Activated CD4-positive, alpha-beta T cell treated with anti-CD3 and anti-CD28 coated beads for 4 hours (primary cell): ENCODE measurements around the gene TPO.
"Not testable (repeated sequence)": the region's sequence is repeated elsewhere in the genome, so short reads cannot be mapped to it uniquely, and the experiment has no call there.

Source experiments
- DNase-seq, 2 donors: peaks; one replicate each; pipeline ENCODE4 v3.0.0-alpha.2; 2020

The TPO gene

DNA sequence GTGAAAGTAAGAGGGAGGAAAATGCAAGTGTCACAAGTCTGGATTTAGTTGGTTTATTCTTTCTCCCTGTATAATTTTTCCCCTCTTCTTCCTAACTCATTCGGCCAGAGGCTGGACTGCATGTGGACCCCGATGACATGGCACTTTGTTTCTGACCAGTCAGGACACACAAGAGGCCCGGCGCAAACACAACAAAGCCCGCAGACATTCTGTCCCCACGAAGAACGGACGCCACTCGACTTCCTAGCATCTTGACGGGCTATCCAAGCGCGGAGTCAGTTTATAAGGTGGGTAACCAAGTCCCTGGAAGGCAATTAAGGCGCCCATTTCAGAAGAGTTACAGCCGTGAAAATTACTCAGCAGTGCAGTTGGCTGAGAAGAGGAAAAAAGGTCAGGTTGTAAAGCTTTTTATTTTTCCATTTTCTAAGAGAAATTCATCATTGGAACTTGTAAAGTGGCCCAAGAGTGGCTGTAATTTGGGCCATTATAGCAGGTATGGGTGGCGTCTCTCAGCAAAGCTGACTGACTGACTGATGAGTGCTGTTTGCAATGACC, at the start of gene TPO:
TPO (plus strand) TSS at position 308 of the 555 bp plus-strand sequence. CDS start 946 bp downstream, outside the sequence.
- no peak for DNase-seq

DNA sequence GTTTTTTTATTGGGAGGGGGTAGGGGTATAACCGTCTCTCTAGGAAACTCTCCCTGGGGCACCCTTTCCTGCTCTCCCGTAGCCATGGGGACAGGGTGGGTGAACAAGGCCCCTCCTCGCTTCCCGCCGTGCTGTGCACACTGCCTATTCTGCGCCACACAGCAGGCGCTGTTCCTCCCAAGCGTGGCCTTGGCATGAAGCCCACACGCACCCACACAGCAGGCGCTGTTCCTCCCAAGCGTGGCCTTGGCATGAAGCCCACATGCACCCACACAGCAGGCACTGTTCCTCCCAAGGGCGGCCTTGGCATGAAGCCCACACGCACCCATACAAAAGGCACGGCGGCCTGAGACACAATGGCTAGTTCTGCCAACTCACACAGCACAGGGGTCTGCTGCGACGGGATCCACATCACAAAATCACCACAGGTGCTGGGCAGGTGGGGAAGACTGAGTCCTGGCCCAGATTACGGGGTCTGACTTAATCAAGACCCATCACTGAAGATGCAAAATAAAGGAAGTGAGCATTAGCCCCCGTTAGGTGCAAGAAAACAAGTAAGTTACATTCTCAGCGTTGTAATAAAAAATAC, 46.6 kb upstream of the TPO start:
- peak in 1 of 2 donors; percentile 10 for DNase-seq

DNA sequence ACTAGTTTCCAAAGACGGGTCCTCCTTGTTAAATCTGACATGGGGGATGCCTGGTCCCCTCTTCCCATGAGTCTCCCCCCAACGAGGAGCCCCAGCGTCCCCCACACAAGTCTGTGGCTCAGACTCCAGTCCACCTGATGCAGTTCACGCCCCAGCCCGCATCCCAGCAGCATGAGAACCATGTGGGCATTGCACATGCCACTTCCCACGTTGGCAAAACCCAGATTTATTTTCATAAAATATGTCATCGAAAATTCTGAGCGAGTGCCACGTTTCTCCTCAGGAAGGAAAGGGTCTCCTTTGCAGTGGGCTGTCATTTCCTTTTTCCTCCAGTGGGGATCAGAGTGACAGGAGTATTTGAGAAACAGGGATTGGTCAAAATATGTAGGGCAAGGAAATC, 45.7 kb upstream of the TPO start:
- DNase-seq: no peak

DNA sequence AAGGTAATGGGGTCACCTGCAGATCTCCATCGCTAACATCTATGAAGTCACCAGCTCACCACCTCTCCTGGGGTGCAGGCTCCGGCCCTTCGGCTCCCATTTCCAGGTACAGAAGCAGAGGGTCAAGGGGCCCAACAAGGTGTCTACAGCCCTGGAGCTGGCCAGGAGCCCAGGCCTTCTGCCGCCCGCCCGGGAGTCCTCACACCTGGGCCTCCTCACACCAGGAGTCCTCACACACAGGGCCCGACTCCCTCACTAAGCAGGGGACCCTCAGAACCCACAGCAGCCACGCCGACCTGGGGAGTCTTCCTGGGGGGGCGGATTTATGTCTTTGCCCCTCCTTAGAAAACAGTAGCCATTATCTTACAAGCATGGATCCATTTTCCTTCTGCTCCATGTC, 43.4 kb upstream of the TPO start:
- no peak for DNase-seq

DNA sequence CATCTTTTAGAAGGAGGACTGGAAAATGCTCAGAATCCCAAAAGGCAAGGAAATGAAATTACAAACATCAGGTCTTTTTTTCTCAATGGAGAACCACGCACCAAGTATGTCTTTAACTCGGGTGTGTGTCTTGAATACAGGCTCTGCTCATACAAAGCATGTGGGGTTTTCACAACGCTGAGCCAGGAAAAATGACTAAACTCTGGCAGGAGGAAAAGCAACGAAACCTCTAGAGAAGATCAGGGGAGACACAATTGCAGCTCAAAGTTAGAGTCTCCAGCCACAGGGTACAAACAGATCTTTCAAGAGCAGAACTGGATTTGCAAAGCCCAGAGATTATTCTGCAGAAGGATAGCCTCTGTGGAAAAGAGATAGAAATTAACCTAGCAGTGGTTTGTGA, 42.8 kb upstream of the TPO start:
- no peak for DNase-seq

DNA sequence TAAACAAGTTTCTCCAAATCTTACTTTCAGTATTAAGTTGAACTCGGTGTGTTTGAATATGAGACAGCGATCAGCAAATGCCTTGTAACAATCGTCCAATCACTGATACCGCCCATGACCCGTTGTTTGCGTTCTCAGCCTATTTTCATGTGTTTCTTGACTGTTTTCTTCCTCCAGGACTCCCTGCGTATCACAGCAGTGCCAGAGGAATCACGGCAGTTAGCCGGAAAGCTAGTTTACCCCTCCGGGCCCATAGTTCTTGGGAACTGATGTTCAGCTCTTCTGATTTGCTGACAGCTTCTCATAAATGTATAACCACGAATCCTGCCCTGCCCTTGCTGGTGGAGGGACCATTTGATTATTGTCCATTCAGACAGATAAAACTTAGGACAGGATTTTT, 42.2 kb upstream of the TPO start:
- DNase-seq: no peak

DNA sequence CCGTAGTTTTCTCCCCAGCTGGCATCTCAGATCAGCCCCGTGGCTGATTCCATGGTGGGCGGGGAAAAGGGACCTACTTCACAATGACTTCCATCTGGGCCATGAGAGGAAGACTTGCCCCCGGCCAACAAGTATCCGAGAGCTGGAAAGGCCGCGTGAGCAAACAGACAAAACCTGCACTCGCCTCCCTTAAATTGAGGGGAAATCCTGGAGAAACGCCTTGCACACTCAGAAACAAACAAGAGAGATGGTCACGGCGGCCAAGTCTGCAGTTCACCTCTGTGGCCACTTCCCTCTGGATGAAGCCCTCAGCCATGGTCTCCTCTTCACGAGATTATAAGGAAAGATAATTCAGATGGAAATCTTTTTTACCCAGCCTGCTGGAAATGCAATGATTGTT, 39.4 kb upstream of the TPO start:
- no peak for DNase-seq

DNA sequence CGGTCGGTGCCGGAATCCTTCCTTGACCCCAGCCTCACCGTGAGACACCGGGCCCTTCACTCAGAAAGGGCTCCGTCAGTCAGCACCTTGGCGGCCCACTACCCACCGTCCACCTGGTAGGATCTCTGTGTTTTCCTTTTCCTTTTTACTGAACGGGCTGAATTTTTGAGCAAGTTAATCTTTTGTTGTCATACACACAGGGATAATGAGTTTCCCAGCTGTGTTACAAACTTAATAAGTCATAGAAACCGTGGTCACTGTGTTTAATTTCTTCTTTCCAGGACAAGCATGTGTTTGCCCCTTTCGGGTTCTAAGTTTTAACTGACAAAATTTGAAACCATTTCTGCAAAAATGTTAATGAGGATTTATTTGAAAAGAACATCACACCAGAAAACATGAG, 39.0 kb upstream of the TPO start:
- DNase-seq: no peak

DNA sequence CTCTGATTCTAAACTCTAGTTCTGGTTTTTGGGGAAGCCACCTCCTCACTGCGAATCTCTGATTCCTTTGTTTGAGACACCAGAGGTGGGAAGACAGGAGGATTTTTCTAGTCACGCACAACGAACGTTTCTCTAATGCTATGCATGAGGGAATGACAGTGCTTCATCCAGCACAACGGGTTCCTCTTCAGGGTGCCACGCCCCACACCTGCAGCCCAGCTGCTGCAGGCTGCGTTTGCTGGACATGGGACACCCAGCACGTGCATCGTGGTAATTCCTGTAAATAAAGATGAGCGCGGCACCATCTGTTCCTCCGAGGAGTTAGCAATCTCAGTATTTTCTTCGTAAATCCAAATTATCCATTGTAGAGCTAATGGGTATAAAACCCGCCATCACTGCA, 37.5 kb upstream of the TPO start:
- no peak for DNase-seq

DNA sequence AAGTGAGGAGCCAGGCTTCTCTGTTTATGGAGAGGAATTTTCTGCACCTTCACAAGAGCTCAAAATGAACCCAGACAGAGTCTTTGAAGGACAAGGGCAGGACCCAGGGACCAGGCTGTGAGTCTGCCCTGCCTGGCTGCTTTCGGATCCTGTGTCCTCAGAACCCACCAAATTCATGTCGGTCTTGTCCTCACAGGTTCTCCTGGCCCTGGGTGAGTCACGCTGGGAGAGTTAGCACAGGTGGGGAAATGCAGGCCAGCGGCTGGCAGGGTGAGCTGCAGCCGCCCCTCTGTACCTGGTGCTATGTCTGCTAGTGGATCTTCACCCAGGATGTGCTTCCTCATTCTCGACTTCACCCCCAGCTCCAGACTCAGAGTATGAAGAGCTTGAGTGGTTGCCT, 35.8 kb upstream of the TPO start:
- no peak for DNase-seq

DNA sequence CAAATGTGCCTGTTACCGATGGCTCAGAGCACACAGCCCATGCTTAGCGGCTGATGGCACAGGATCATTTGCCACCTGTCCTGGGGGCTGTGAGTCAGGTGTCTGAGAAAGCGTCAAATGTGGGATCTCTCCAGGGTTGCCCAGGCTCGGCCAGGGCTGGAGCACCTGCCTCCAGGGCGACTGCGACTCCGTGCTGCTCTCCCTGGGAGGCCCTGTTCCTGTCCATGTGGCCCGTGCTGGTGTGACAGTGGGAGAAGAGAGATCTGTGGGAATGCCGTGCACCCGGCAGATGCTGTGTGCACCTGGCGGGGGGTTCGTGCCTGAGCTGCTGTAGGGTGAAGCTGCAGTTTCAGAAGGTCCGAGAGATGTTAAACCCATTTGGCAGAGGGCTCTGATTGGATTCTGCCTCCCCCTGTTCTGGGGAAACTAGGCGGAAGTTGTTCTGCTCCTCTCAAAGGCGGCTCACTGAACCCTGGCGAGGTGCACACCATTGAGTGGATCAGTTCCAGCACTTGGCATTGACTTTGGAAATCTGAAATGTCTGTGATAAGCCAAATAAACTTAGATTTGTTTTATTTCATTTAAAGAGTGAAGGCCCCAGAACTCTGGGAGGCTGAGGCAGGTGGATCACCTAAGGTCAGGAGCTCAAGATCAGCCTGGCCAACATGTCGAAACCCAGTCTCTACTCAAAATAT, 34.7 kb upstream of the TPO start:
- DNase-seq: no peak

DNA sequence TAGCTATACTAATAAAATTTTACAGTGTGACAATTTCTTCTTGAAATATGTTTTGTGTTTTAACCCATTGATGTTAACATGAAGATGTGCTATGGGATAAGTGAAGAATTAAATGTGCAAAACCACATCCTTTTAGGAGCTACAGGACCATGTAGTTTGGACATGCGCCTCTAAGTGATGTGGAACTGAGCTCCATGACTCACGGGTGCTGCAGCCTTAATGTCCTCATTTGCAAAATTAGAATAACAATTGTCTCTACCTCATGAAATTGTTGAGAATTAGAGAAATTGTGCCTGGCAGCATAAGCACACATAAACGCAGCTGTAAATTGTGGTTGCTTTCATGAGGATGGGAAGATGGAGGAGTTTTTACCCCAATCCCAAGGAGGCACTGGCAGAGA, 31.6 kb upstream of the TPO start:
- DNase-seq: no peak

DNA sequence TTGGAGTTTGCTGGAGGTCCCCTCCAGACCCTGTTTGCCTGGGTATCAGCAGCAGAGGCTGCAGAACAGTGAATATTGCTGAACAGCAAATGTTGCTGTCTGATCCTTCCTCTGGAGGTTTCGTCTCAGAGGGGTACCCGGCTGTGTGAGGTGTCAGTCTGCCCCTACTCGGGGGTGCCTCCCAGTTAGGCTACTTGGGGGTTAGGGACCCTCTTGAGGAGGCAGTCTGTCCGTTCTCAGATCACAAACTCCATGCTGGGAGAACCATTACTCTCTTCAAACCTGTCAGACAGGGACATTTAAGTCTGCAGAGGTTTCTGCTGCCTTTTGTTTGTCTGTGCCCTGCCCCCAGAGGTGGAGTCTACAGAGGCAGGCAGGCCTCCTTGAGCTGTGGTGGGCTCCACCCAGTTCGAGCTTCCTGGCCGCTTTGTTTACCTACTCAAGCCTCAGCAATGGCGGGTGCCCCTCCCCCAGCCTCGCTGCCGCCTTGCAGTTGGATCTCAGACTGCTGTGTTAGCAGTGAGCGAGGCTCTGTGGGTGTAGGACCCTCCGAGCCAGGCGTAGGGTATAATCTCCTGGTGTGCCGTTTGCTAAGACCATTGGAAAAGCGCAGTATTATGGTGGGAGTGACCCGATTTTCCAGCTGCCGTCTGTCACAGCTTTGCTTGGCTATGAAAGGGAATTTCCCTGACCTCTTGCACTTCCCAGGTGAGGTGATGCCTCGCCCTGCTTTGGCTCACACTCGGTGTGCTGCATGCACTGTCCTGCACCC, 25.1 kb upstream of the TPO start:
- not testable (repeated sequence) for DNase-seq

DNA sequence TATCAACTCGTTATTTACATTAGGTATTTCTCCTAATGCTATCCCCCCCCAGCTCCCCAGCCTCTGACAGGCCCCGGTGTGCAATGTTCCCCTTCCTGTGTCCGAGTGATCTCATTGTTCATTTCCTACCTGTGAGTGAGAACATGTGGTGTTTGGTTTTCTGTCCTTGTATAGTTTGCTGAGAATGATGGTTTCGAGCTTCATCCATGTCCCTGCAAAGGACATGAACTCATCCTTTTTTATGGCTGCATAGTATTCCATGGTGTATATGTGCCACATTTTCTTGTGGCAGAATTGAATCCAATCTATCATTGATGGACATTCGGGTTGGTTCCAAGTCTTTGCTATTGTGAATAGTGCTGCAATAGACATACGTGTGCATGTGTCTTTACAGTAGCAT, 23.1 kb upstream of the TPO start:
- DNase-seq: not testable (repeated sequence)

DNA sequence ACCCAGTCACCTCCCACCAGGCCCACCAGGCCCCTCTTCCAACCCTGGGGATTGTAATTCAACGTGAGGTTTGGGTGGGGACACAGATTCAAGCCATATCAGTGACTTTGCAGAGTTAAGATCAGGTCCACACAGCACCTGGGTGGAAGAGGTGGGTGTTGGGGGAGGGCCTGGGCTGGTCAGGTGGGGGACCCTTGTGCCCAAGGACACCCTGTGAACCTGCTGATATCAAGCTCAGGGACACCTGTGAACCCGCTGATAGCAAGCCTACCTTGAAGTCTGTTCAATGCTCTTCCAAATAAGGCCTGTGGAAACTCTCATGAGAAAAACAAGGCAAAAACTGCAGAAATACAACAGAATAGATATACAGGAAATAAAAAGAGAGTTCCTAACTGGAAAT, 19.9 kb upstream of the TPO start:
- no peak for DNase-seq

DNA sequence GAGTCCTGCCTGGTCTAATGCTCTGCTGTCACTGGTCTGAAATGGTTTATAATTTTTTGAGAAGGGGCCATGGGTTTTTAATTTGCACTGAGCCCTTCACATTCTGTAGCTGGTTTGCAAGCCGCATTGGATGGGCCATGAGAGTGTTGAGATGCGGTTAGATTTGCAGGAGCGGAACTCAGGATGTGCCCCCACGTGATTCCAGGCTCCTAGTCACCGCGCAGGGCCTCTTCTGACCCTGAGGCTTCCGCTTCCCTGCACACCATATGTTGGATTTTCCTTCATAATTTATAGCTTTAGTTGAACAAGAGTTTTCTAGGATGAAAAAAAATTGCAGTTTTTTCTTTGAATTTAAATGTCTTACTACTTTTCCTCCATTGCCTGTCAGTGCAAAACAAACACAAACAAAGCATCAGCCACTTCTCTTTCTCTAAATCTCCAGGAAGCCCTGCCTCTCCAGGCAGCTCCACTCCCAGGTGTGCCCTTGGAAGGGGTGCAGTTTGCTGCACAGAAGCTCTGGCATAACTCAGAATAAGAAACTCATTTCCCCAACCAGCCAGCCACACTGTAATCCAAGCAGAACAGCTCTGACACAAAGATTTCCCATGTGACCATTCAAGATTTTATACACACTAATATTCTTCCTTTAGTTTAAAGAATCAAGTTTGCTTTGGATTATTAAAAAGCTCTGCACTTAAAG, 18.4 kb upstream of the TPO start:
- no peak for DNase-seq

DNA sequence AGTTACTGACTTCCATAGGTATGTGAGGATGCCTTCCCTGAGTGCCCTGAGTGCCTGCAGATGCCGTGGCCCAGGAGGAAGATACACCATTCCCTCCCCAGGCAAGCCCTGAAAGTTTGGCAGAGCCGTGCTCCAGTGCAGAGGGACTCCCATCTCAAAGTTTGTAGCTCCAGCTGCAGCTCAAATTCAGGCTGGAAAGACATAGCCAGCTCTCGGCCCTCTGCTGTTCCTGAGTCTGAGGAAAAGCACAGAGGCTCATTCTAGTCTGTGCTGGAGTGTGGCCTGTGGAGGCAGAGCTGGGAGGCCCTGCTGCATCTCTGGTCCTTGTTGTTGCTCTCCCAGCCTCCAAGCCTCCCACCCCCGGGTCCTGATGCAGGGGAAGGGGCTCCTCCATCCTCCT, 15.9 kb upstream of the TPO start:
- no peak for DNase-seq

DNA sequence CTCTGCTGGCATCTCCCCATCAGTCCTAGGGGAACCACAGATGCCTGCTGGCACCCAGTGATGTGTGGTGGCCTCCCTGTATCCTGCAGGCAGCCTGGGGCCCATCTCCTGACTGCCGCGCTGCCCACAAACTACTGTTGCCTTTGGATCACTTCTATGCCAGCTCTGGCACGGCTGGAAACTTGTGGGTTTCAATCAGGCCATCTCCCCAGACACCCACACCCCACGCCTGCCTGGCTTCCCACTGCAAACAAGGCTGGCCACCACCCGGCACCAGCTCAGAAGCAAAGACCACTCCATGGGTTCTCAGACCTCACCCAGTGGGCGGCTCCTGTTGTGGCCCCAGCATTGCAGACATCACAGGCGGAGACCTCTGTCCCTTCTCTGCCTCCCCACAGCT, 15.1 kb upstream of the TPO start:
- DNase-seq: no peak

DNA sequence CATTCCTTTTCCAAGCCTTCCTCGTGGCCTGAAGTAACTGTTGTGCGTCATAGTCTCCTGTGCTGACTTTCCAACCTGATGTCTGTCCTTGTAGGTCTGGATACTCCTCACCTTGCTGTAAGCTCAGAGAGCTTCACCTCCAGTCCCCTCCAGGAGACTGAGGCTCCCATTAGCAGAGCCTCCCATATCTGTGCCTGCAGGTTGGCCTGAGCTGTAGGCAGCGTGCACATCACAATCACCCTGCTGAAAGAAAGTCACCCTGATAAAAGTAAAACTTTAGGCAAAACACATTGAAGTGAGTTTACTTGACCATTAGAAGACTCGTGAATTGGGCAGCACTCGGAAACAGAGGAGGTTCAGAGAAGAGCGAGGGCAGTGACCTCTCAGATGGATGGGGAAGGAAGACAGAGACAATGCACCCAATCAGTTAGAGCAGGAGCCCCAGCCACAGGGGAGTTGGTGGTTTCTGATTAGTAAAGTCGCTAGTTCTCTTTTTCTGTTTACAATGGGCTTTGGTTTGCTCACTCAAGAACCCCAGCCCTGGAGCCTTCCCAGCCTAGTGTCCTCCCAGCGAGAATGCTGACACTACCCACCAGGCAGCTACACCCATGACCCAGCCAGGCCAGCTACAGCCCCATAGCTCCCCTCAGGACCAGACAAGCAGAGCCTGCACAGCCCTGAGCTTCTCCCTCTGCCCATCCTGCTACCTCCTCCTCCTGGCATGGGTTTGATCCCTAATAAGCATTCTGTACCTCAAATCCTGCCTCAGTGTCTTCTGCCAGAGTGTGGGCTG, 12.1 kb upstream of the TPO start:
- no peak for DNase-seq

DNA sequence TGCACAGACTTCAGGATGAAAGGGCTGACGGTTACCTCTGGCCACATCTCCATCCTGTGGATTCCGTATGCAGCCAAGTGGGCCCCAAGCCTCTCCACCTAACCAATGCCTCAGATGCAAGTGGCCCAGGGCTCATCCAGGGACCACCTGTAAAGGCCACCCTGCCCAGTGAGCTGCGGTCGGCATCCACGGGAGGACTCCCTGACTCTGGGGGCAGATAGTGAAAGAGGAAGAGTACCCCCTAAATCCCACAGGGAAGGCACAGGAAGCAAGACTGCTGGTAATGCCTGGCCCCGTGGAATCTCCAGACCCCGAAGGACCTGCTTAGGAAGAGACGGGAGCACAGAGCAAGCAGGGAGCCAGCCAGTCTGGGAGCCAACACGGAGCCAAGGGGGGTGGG, 11.2 kb upstream of the TPO start:
- no peak for DNase-seq

DNA sequence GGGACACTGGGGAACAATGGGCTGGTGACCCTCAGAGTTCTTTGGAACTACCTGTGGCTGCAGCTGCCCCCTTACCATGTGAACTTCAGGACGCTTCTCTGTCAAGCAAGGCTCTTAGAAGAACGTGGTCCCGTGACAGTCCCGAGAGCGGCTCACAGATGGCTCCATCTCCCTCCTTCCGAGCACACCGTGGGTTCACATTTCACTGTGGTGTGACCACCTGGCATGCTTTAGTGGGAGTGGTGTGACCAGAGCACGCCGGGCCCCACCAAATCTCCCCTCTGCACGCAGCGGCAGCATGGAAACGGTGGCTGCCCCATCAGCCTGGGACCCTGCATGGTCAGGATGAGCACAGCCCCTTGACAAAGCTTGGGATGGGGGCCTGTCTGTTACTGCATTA, 9.7 kb upstream of the TPO start:
- no peak for DNase-seq

DNA sequence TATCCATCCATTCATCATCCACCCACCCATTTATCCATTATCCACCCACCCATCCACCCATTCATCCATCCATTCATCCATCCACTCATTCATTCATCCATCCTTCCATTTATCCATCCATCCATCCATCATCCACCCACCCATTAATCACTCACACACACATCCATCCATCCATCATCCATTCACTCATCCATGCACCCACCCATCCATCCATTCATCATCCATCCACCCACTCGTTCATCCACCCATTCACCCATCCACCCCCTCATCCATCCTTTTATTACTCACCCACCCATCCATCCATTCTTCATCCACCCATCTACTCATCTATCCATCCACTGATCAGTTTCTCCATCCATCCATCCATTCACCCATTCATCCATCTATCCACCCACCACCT, 8.1 kb upstream of the TPO start:
- no peak for DNase-seq

DNA sequence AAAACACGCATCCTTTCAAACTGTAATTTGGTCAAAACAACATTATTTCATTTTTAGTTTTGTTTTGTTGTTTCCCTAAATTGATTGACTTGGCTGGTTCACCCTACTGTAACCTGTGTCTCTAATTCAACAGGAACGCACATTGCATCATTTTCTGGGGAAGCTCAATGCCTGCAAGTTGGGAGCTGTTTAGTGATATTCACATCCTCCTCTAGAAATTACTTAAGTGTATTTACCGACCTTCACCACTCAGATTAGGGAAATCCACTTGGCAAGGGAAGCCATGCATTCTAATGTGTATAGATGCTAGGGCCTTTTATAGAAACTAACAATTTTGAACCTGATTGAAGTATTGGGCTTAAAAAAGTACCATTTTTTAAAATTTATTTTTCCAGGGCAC, 7.3 kb upstream of the TPO start:
- DNase-seq: no peak
